HepG2 (cell line): ENCODE results near the gene UROD. TPM values are rescaled to one million over a fixed set of nuclear protein-coding genes. Genes with fewer than 3 reads are reported as not detected.
A peak's percentile ranks its signal among the peaks of the same experiment; 100 is the strongest.

Source experiments
- ARNT ChIP-seq: fragments of 450-650 bp; IDR thresholded peaks from 2 replicates; pipeline ENCODE4 v1.6.1; 2017
- FOXA1 ChIP-seq, 2 experiments: fragments of 450-650 bp in 1 of 2; sonication (generic) in 1 of 2; formaldehyde crosslinking in 1 of 2; IDR thresholded peaks; 2 replicates each; pipeline versions ENCODE4 v1.4.0 to v1.6.1; 2016 to 2020; ENCODE audit warnings: missing genetic modification reagents in 1 of 2
- NCOA2 ChIP-seq: sonication (generic); formaldehyde crosslinking; IDR thresholded peaks from 2 replicates; pipeline ENCODE4 v1.8.0; 2022; ENCODE audit warnings: inconsistent platforms
- NFIC ChIP-seq: IDR thresholded peaks from 2 replicates; pipeline ENCODE4 v1.6.1; 2012; ENCODE audit warnings: mild to moderate bottlenecking, low read length, inconsistent platforms
- NR2F6 ChIP-seq, 2 experiments: IDR thresholded peaks; 2 replicates each; pipeline ENCODE4 v1.6.1; 2016; ENCODE audit warnings: antibody characterized with exemption in 1 of 2, mild to moderate bottlenecking in 1 of 2
- RERE ChIP-seq: IDR thresholded peaks from 2 replicates; pipeline ENCODE4 v1.6.1; 2016; ENCODE audit warnings: low read depth, missing genetic modification reagents, missing compliant biosample characterization
- RXRA ChIP-seq: sonication (generic); formaldehyde crosslinking; IDR thresholded peaks from 2 replicates; pipeline ENCODE4 v1.5.1; 2020; ENCODE audit warnings: missing genetic modification reagents
- ZBED4 ChIP-seq: sonication (generic); formaldehyde crosslinking; IDR thresholded peaks from 2 replicates; pipeline ENCODE4 v1.4.0; 2020; ENCODE audit warnings: missing genetic modification reagents, borderline replicate concordance
- ZC3H4 ChIP-seq: sonication (generic); formaldehyde crosslinking; IDR thresholded peaks from 2 replicates; pipeline ENCODE4 v1.4.0; 2020; ENCODE audit warnings: missing genetic modification reagents, borderline replicate concordance
- ZNF12 ChIP-seq: sonication (generic); formaldehyde crosslinking; IDR thresholded peaks from 2 replicates; pipeline ENCODE4 v1.5.0; 2020; ENCODE audit warnings: missing genetic modification reagents
- ZNF670 ChIP-seq: sonication (generic); formaldehyde crosslinking; IDR thresholded peaks from 2 replicates; pipeline ENCODE4 v1.8.0; 2022; ENCODE audit warnings: mild to moderate bottlenecking, missing genetic modification reagents, borderline replicate concordance
- polyA plus RNA-seq, 8 experiments: library from polyadenylated mRNA; depleted of rRNA in 3 of 8; stranded (reverse) in 7 of 8; unstranded in 1 of 8; fragments of >200 nt; fragmentation: Illumina TruSeq in 4 of 8; extraction: Trizol in 4 of 8; gene quantifications; 2 replicates each; pipeline versions ENCODE4 v1.2.1 to v1.2.3, GENCODE V29; 2011 to 2016; ENCODE audit warnings: low read depth in 4 of 8, missing spikeins in 1 of 8, mixed read lengths in 1 of 8; ENCODE audit not compliant: insufficient read depth in 1 of 8
- total RNA-seq, 5 experiments: library from RNA; depleted of rRNA; stranded (reverse); fragments of >200 nt; fragmentation: Illumina TruSeq; extraction: Trizol; gene quantifications; 2 replicates each; pipeline ENCODE4 v1.2.3, GENCODE V29; 2016; ENCODE audit warnings: low read depth in 1 of 5

UROD gene
- total and polyA plus RNA-seq, 2 of the 13 experiments (the other 11 are each of a cell fraction or from before 2014, with no cell fraction given): 162 to 171 TPM

GRCh38 chr1:45011837-45012638 is at the start of gene UROD (continued):
- TF ChIP-seq ZNF670 (CRISPR knock-in tag) (0 out of 2 replicates have a peak, but pooled peaks have one; percentile 42), NR2F6 (IDR thresholded peaks at IDR 0.05) (0 out of 2 replicates have a peak, but pooled peaks have one; percentile 11), NR2F6 (CRISPR knock-in tag; IDR thresholded peaks at IDR 0.05) (no peak; the same call in 1 of the 2 replicates), ZBED4 (no peak), NFIC (peak; percentile 62; the same call in 1 of the 2 replicates), RXRA (CRISPR knock-in tag) (no peak), ARNT (no peak), ZNF12 (CRISPR knock-in tag) (0 out of 2 replicates have a peak, but pooled peaks have one; percentile 38), RERE (CRISPR knock-in tag) (no peak), FOXA1 (IDR thresholded peaks at IDR 0.05) (no peak), FOXA1 (CRISPR knock-in tag; IDR thresholded peaks at IDR 0.05) (no peak), NCOA2 (peak; percentile 36; the same call in 1 of the 2 replicates), ZC3H4 (CRISPR knock-in tag) (no peak)
